ENCODE data around the gene EDN2.

Gene EDN2

DNA sequence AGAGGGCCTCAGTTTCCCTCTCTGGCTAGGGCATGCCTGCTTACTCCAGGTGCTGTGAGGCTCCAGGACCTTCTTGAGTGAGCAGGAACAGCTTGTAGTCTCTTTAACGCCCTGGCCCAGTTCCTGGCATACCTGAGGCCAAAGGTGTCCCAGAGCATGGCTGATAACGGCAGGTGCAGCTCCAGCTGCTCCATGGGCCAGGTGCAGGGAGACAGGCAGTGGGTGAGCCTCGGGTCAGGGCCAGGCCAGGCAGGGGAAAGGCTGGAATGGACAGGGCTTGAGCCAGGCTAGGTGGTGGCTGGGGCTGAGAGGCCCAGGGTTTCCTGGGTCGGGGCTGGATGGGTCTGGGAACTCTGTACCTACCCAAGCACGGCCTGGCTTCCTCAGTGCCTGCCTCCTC lies 18.3 kb downstream of the EDN2 start:
- no peak for DNase-seq (ENCODE audit: low read depth)
- no peak overlapping the region for H3K4me3 ChIP-seq (ENCODE audit: low read depth, low read length)

DNA sequence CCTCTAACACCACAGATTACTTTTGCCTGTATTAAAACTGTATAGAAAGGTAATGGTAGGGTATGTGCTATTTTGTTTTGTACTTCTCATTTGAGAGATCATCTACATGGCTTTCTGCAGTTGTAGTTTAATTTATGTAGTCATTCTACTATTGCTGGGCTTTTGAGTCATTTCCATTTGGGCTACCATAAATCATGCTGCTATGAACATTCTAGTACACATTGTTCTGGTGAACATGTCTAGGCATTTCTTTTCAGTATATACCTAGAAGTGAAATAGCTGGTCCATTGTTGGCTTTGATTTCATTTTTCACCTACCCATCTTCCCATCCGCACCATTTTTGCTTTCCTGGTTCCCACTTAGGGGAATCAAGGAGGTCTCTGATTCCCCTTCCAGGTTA lies 18.7 kb downstream of the EDN2 start:
- no peak for DNase-seq (ENCODE audit: low read depth)
- TF ChIP-seq, protein P1, sequence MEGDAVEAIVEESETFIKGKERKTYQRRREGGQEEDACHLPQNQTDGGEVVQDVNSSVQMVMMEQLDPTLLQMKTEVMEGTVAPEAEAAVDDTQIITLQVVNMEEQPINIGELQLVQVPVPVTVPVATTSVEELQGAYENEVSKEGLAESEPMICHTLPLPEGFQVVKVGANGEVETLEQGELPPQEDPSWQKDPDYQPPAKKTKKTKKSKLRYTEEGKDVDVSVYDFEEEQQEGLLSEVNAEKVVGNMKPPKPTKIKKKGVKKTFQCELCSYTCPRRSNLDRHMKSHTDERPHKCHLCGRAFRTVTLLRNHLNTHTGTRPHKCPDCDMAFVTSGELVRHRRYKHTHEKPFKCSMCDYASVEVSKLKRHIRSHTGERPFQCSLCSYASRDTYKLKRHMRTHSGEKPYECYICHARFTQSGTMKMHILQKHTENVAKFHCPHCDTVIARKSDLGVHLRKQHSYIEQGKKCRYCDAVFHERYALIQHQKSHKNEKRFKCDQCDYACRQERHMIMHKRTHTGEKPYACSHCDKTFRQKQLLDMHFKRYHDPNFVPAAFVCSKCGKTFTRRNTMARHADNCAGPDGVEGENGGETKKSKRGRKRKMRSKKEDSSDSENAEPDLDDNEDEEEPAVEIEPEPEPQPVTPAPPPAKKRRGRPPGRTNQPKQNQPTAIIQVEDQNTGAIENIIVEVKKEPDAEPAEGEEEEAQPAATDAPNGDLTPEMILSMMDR (IDR thresholded peaks at IDR 0.05; ENCODE audit: low read depth, low read length, missing control alignments), result no peak
- no peak overlapping the region for H3K4me3 ChIP-seq (ENCODE audit: low read depth, low read length)

More for the DNA sequence above, 18.3 kb downstream of the EDN2 start:
- TF ChIP-seq, protein P1 (IDR thresholded peaks at IDR 0.05; ENCODE audit: low read depth, low read length, missing control alignments), result no peak

DNA sequence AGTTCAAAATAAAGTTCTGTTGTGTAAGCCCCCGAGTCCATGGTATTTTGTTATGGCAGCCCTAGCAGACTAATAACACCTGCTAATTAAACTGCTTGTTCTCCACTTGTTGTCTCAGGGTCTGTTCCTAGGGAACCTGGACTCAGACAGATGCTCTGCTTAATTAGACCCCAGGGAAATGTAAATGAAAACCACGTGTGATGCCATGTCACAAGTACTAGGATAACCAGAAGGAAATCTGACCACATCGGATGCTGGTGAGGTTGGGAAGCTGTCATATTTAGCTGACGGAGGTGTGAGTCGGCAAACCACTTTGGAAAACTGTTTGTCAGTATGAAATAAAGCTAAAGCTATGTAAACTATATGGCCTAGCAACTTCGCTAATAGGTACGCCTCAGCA lies 19.6 kb downstream of the EDN2 start:
- TF ChIP-seq, protein P1 (IDR thresholded peaks at IDR 0.05; ENCODE audit: low read depth, low read length, missing control alignments), result no peak
- no peak overlapping the region for H3K4me3 ChIP-seq (ENCODE audit: low read depth, low read length)
- DNase-seq (ENCODE audit: low read depth), result no peak

DNA sequence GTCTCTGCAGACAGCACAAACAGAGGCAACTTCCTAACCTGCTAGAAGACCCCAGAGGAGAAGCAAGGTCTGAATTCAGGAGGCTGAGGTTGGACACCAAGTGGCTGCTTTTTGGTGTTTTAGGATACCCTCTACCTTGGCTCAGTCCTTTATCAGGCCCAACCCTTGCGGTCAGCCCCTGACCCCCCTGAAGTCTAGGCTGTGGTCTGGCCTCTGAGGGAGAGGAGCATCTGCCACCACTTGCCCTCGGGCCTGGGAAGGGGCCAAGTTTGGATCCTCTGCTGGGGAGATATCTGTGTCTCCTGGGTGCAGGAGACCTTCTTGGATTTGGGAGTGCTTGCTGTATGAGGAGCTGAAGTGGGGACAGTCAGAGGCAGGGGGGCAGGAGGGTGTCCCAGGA lies 21.0 kb downstream of the EDN2 start:
- TF ChIP-seq, protein P1 (IDR thresholded peaks at IDR 0.05; ENCODE audit: low read depth, low read length, missing control alignments), result no peak
- H3K4me3 ChIP-seq (ENCODE audit: low read depth, low read length), result no peak overlapping the region
- DNase-seq (ENCODE audit: low read depth), result no peak

DNA sequence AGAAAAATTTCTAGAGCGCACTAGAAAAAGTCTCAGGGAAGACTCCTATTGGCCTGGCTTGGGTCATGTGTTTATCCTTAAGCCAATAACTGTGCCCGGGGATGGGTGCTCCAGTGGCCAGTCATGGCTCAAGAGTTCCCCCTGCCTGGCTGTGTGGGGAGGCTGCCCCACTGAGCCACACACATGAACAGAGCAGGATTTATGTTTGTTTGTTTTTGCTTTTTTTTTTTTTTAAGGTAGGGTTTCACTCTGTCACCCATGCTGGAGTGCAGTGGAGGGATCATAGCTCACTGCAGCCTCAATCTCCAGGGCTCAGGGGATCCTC lies 21.8 kb downstream of the EDN2 start:
- no peak overlapping the region for H3K4me3 ChIP-seq (ENCODE audit: low read depth, low read length)
- TF ChIP-seq, protein P1 (IDR thresholded peaks at IDR 0.05; ENCODE audit: low read depth, low read length, missing control alignments), result no peak
- DNase-seq (ENCODE audit: low read depth), result no peak

DNA sequence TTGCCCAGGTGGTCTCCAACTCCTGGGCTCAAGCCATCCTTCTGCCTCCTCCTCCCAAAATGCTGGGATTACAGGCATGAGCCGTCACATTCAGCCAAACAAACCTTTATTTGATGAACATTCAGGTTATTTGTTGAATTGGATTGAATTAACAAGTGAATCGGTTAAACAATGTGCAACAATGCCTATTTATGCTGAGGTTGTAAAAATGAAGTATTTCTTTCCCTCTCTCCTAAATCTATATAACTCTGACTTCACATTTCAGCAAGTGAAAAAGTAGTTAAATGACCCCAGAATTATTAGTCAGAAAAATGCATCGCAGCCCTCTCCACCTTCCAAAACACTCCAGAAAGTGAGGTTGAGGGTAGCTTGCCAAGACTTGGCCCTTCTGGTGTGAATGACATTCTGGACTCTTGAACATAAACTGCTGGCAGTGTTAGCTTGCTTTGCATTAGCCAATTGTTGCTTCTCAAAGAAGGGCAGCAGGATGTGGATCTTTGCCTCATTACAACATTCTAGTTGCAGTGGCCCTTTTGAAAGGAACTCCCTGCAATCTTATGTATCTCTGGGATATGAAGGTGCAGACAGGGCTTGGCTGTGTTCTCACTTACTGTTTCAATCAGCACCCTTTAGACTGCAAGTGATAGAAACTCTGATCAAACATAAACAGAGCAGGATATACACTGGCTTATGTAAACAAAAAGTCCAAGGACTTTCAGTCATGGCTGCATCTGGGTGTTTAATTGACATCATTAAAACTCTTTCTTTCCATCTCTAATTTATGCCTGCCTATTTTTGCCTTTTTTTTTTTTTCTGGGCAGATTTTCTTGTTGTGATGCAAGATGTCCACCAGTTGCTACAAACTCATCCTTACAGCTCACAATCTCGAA lies 22.4 kb downstream of the EDN2 start:
- TF ChIP-seq, protein P1 (IDR thresholded peaks at IDR 0.05; ENCODE audit: low read depth, low read length, missing control alignments), result no peak
- no peak overlapping the region for H3K4me3 ChIP-seq (ENCODE audit: low read depth, low read length)
- no peak for DNase-seq (ENCODE audit: low read depth)
